Lung microvascular endothelial cell (primary cell): Measurements from ENCODE around the gene NMRK2. TPM values are rescaled to one million over a fixed set of nuclear protein-coding genes. Genes with fewer than 3 reads are reported as not detected.
A peak's percentile ranks its signal among the peaks of the same experiment; 100 is the strongest.

ENCODE experiments used
- DNase-seq, 2 donors: peaks; one replicate each; pipeline versions ENCODE4 v3.0.0 to v3.0.0-alpha.2; 2010; ENCODE audit warnings: low read depth in 2 of 2
- total RNA-seq: library from RNA; depleted of rRNA; stranded (reverse); fragments of >200 nt; gene quantifications from 2 replicates; pipeline ENCODE4 v1.2.1, GENCODE V29; 2014

The NMRK2 gene
- total RNA-seq, 1 donor from 2014 or later = not detected

GRCh38 chr19:3981373-3981735, 48.5 kb downstream of the NMRK2 start:
- peak in 1 of 2 donors; percentile 0 for DNase-seq

- DNase-seq = peak; percentile 1
These were observed 49.1 kb downstream of the NMRK2 start for GRCh38 chr19:3981736-3982681.

GRCh38 chr19:3982701-3983541, 50.1 kb downstream of the NMRK2 start:
- peak; percentile 9 to 52 for DNase-seq

GRCh38 chr19:3983542-3983914, 50.7 kb downstream of the NMRK2 start:
- no peak for DNase-seq

- DNase-seq = peak; percentile 56 to 59
These were observed 51.2 kb downstream of the NMRK2 start for GRCh38 chr19:3983936-3984583.

GRCh38 chr19:3984584-3984907, 51.7 kb downstream of the NMRK2 start:
- no peak for DNase-seq

GRCh38 chr19:3984908-3985642, 52.2 kb downstream of the NMRK2 start, which contains the start of gene EEF2:
Gene EEF2, minus strand, starts transcription at chr19:3985463. Its CDS starts 83 bp downstream, at chr19:3985380.
- DNase-seq = peak; percentile 94 to 95

GRCh38 chr19:3985643-3986259, 52.9 kb downstream of the NMRK2 start:
- DNase-seq = no peak

GRCh38 chr19:3986260-3987041, 53.6 kb downstream of the NMRK2 start:
- peak; percentile 79 to 80 for DNase-seq

GRCh38 chr19:3987619-3988371, 54.9 kb downstream of the NMRK2 start:
- DNase-seq = peak; percentile 79 to 90

- no peak for DNase-seq
These were observed 57.9 kb downstream of the NMRK2 start for GRCh38 chr19:3990815-3991117.

Other genes starting within 250 kb of the NMRK2 start
- 19.0 and 28.0 TPM in 2 replicates for gene PIP5K1C, start 232.6 kb upstream of the NMRK2 start, total RNA-seq
- gene TJP3, start 224.7 kb upstream of the NMRK2 start, total RNA-seq = not detected in 2 replicates
- 9.2 and 20.6 TPM in 2 replicates for gene APBA3, start 171.4 kb upstream of the NMRK2 start, total RNA-seq
- gene MRPL54, start 170.4 kb upstream of the NMRK2 start, total RNA-seq = 61.1 and 61.2 TPM in 2 replicates
- gene RAX2, start 160.8 kb upstream of the NMRK2 start, total RNA-seq = not detected in 2 replicates
- gene MATK, start 146.7 kb upstream of the NMRK2 start, total RNA-seq = 0.20 and 0.22 TPM in 2 replicates
- not detected in 2 replicates for gene ZFR2, start 64.0 kb upstream of the NMRK2 start, total RNA-seq
- gene ATCAY, start 52.4 kb upstream of the NMRK2 start, total RNA-seq = not detected in 2 replicates
- gene DAPK3, start 38.0 kb downstream of the NMRK2 start, total RNA-seq = 103 and 113 TPM in 2 replicates
- 1,904 and 2,063 TPM in 2 replicates for gene EEF2, start 52.4 kb downstream of the NMRK2 start, total RNA-seq
- 19.6 and 21.6 TPM in 2 replicates for gene PIAS4, start 74.7 kb downstream of the NMRK2 start, total RNA-seq
- gene ZBTB7A, start 133.8 kb downstream of the NMRK2 start, total RNA-seq = 5.4 and 7.1 TPM in 2 replicates
- gene MAP2K2, start 191.1 kb downstream of the NMRK2 start, total RNA-seq = 108 and 113 TPM in 2 replicates
- gene CREB3L3, start 220.6 kb downstream of the NMRK2 start, total RNA-seq = not detected in 2 replicates
- 6.5 and 7.7 TPM in 2 replicates for gene SIRT6, start 249.5 kb downstream of the NMRK2 start, total RNA-seq
- 0.22 and 0.40 TPM in 2 replicates for gene ANKRD24, start 249.6 kb downstream of the NMRK2 start, total RNA-seq